Gastrocnemius medialis (tissue), 4 donors: Measurements from ENCODE around the gene SCUBE1. TPM values are rescaled to one million over a fixed set of nuclear protein-coding genes. Genes with fewer than 3 reads are reported as not detected.

Experiments used
- ATAC-seq, 2 donors: fragments of 150-250 bp; one replicate each; pipeline ENCODE4 v1.9.1; 2016
- DNase-seq, 2 donors: peaks; one replicate each; pipeline ENCODE4 v3.0.0-alpha.2; 2019
- H3K27ac ChIP-seq, 4 donors: fragments of 200-600 bp; sonication (generic); 1 replicate in 1 of 4; 2 replicates in 3 of 4; pipeline ENCODE4 v1.5.1; 2016 to 2018; ENCODE audit warnings: mild to moderate bottlenecking in 2 of 4, moderate library complexity in 1 of 4
- H3K27me3 ChIP-seq, 3 donors: fragments of 200-600 bp; sonication (generic) in 2 of 3; 1 replicate in 1 of 3; 2 replicates in 2 of 3; pipeline versions ENCODE4 v1.5.1 to v1.6.0; 2016 to 2019; ENCODE audit warnings: mild to moderate bottlenecking in 1 of 3, moderate library complexity in 1 of 3
- H3K36me3 ChIP-seq, 2 donors: fragments of 200-600 bp; sonication (generic) in 1 of 2; one replicate each; pipeline ENCODE4 v1.5.1; 2017 to 2018
- H3K4me1 ChIP-seq, 2 donors: fragments of 200-600 bp; sonication (generic) in 1 of 2; one replicate each; pipeline ENCODE4 v1.5.1; 2016 to 2017; ENCODE audit warnings: mild to moderate bottlenecking in 2 of 2
- H3K4me3 ChIP-seq, 4 donors: fragments of 200-600 bp; sonication (generic) in 3 of 4; 1 replicate in 1 of 4; 2 replicates in 3 of 4; pipeline ENCODE4 v1.5.1; 2016 to 2019; ENCODE audit warnings: mild to moderate bottlenecking in 2 of 4
- H3K9me3 ChIP-seq, 3 donors: fragments of 200-600 bp; sonication (generic) in 2 of 3; 1 replicate in 1 of 3; 2 replicates in 2 of 3; pipeline ENCODE4 v1.5.1; 2016 to 2019
- CTCF ChIP-seq, 5 experiments: fragments of 450-650 bp in 3 of 5; fragments of 200-600 bp in 2 of 5; sonication (generic) in 2 of 5; IDR thresholded peaks in 4 of 5; conservative IDR thresholded peaks in 1 of 5; 1 replicate in 4 of 5; 2 replicates in 1 of 5; pipeline ENCODE4 v1.5.1; 2016 to 2019; ENCODE audit warnings: antibody characterized with exemption in 5 of 5, mild to moderate bottlenecking in 3 of 5, moderate library complexity in 3 of 5
- POLR2A ChIP-seq, 2 donors: fragments of 450-650 bp; IDR thresholded peaks; one replicate each; pipeline ENCODE4 v1.6.1; 2017; ENCODE audit warnings: antibody characterized with exemption in 2 of 2, mild to moderate bottlenecking in 2 of 2, moderate library complexity in 2 of 2
- in situ Hi-C, 4 donors: fragments of 200-750 bp; cut with MboI; loops; one replicate each; pipeline versions ENCODE4 v1.15.0 to v1.8.0; 2017; ENCODE audit warnings: low sequenced_read_pairs in 4 of 4
- intact Hi-C: fragments of 100-400 bp; cut with DNase I; formaldehyde crosslinking; loops from one replicate; pipeline ENCODE4 v1.15.1; 2023; ENCODE audit warnings: low total_unique reads
- total RNA-seq, 4 donors: library from RNA; depleted of rRNA; stranded (reverse); fragments of >200 nt; gene quantifications; one replicate each; pipeline versions ENCODE4 v1.1.0 to v1.2.3, GENCODE V29; 2016

The SCUBE1 gene
- total RNA-seq, 4 donors from 2014 or later, result 0.20 to 0.55 (median 0.41) TPM

GRCh38 chr22:43202756-43203410 is 140.3 kb downstream of the SCUBE1 start:
- in situ Hi-C loops, result no loop called here
- no peak for ATAC-seq
- intact Hi-C loops, result no loop called here
- Histone ChIP-seq H3K36me3 (no peaks in the 10 kb centered on the region), H3K4me1 (no peaks in the 10 kb centered on the region), H3K27ac (no peak overlapping the region), H3K9me3 (no peaks in the 10 kb centered on the region), H3K27me3 (peaks cover 6 to 13% (median 12%) of the 10 kb centered on the region in 3 donors), H3K4me3 (no peak overlapping the region)
- DNase-seq, result no peak
- TF ChIP-seq POLR2A (IDR thresholded peaks at IDR 0.05) (no peak), CTCF (IDR thresholded peaks at IDR 0.05 in 4 of 5, conservative IDR thresholded peaks at IDR 0.05 in 1 of 5) (no peak)

- Histone ChIP-seq H3K4me1 (no peaks in the 10 kb centered on the region), H3K27me3 (peaks cover 11 to 15% (median 13%) of the 10 kb centered on the region in 3 donors), H3K9me3 (no peaks in the 10 kb centered on the region), H3K4me3 (no peak overlapping the region), H3K36me3 (no peaks in the 10 kb centered on the region), H3K27ac (no peak overlapping the region)
- DNase-seq (no peak), ATAC-seq (no peak)
- TF ChIP-seq CTCF (IDR thresholded peaks at IDR 0.05 in 4 of 5, conservative IDR thresholded peaks at IDR 0.05 in 1 of 5) (no peak), POLR2A (IDR thresholded peaks at IDR 0.05) (no peak)
- in situ Hi-C loops, result no loop called here
- intact Hi-C loops, result no loop called here
Observed at GRCh38 chr22:43202326-43202725, 140.8 kb downstream of the SCUBE1 start.

GRCh38 chr22:43201486-43202219 is 141.5 kb downstream of the SCUBE1 start:
- Histone ChIP-seq H3K36me3 (no peaks in the 10 kb centered on the region), H3K27ac (no peak overlapping the region), H3K9me3 (no peaks in the 10 kb centered on the region), H3K27me3 (peaks cover 12 to 18% (median 13%) of the 10 kb centered on the region in 3 donors), H3K4me3 (no peak overlapping the region), H3K4me1 (no peaks in the 10 kb centered on the region)
- TF ChIP-seq POLR2A (IDR thresholded peaks at IDR 0.05) (no peak), CTCF (IDR thresholded peaks at IDR 0.05 in 4 of 5, conservative IDR thresholded peaks at IDR 0.05 in 1 of 5) (no peak)
- ATAC-seq, result no peak
- in situ Hi-C loops, result no loop called here
- intact Hi-C loops, result no loop called here
- no peak for DNase-seq

GRCh38 chr22:43200555-43200954 is 142.6 kb downstream of the SCUBE1 start:
- Histone ChIP-seq H3K9me3 (no peaks in the 10 kb centered on the region), H3K4me1 (no peaks in the 10 kb centered on the region), H3K27me3 (peaks cover 18 to 21% (median 19%) of the 10 kb centered on the region in 3 donors), H3K36me3 (no peaks in the 10 kb centered on the region), H3K4me3 (no peak overlapping the region), H3K27ac (no peak overlapping the region)
- intact Hi-C loops, result no loop called here
- DNase-seq, result no peak
- no peak for ATAC-seq
- in situ Hi-C loops, result no loop called here
- TF ChIP-seq CTCF (IDR thresholded peaks at IDR 0.05 in 4 of 5, conservative IDR thresholded peaks at IDR 0.05 in 1 of 5), result no peak
- TF ChIP-seq POLR2A (IDR thresholded peaks at IDR 0.05), result no peak
